Peyer's patch (tissue), 4 donors: ENCODE results near the gene VWA1. TPM values are rescaled to one million over a fixed set of nuclear protein-coding genes. Genes with fewer than 3 reads are reported as not detected.
"Not testable (repeated sequence)": the region's sequence is repeated elsewhere in the genome, so short reads cannot be mapped to it uniquely, and the experiment has no call there.

ENCODE experiments used
- DNase-seq, 3 donors: peaks; one replicate each; pipeline ENCODE4 v3.0.0-alpha.2; 2017 to 2019
- H3K27ac ChIP-seq, 4 donors: fragments of 200-600 bp; sonication (generic); one replicate each; pipeline ENCODE4 v1.5.1; 2016 to 2019
- H3K27me3 ChIP-seq, 2 donors: fragments of 200-600 bp; sonication (generic); one replicate each; pipeline ENCODE4 v1.5.1; 2019
- H3K36me3 ChIP-seq, 3 donors: fragments of 200-600 bp; sonication (generic); one replicate each; pipeline ENCODE4 v1.5.1; 2016 to 2019
- H3K4me1 ChIP-seq, 4 donors: fragments of 200-600 bp; sonication (generic); one replicate each; pipeline ENCODE4 v1.5.1; 2016 to 2019
- H3K4me3 ChIP-seq, 4 donors: fragments of 200-600 bp; sonication (generic); 1 replicate in 3 of 4; 2 replicates in 1 of 4; pipeline ENCODE4 v1.5.1; 2016 to 2019; ENCODE audit warnings: mild to moderate bottlenecking in 1 of 4
- H3K9me3 ChIP-seq, 4 donors: fragments of 200-600 bp; sonication (generic); one replicate each; pipeline ENCODE4 v1.5.1; 2016 to 2019; ENCODE audit warnings: mild to moderate bottlenecking in 1 of 4
- CTCF ChIP-seq, 6 experiments: fragments of 450-650 bp in 4 of 6; fragments of 200-600 bp in 2 of 6; sonication (generic) in 1 of 6; IDR thresholded peaks; one replicate each; pipeline ENCODE4 v1.5.1; 2017 to 2019; ENCODE audit warnings: antibody characterized with exemption in 6 of 6, mild to moderate bottlenecking in 3 of 6, moderate library complexity in 1 of 6
- POLR2A ChIP-seq, 2 donors: fragments of 450-650 bp; IDR thresholded peaks; one replicate each; pipeline ENCODE4 v1.5.1; 2017; ENCODE audit warnings: antibody characterized with exemption in 2 of 2, mild to moderate bottlenecking in 2 of 2, moderate library complexity in 2 of 2
- total RNA-seq, 4 donors: library from RNA; depleted of rRNA; stranded (reverse); fragments of >200 nt; gene quantifications; one replicate each; pipeline ENCODE4 v1.1.0, GENCODE V29; 2016

VWA1 gene
- total RNA-seq, 4 donors from 2014 or later, result 3.2 to 14.0 (median 6.7) TPM

GRCh38 chr1:1406101-1406820, 29.2 kb upstream of the VWA1 start:
- H3K27me3 ChIP-seq, result no peaks in the 10 kb centered on the region
- DNase-seq, result no peak
- peaks cover 0 to 40% (median 0%) of the 10 kb centered on the region in 3 donors for H3K36me3 ChIP-seq
- peaks cover 0 to 33% (median 12%) of the 10 kb centered on the region in 4 donors for H3K4me1 ChIP-seq
- H3K4me3 ChIP-seq, result peak overlapping the region; percentile 74 to 100 (median 88)
- no peaks in the 10 kb centered on the region for H3K9me3 ChIP-seq
- TF ChIP-seq CTCF (IDR thresholded peaks at IDR 0.05) (no peak), POLR2A (IDR thresholded peaks at IDR 0.05) (no peak)
- peak overlapping the region; percentile 88 to 95 (median 91) for H3K27ac ChIP-seq

GRCh38 chr1:1406821-1407635, 28.5 kb upstream of the VWA1 start, which contains the start of gene MRPL20:
Gene MRPL20, minus strand, starts transcription at chr1:1407293. Its CDS starts 76 bp downstream, at chr1:1407217.
- Histone ChIP-seq H3K9me3 (no peaks in the 10 kb centered on the region), H3K4me3 (peak within 1 kb of the TSS; percentile 74 to 100 (median 88)), H3K27me3 (no peaks in the 10 kb centered on the region), H3K27ac (peak within 1 kb of the TSS; percentile 88 to 95 (median 91)), H3K36me3 (peaks cover 0 to 34% (median 0%) of the 10 kb centered on the region in 3 donors), H3K4me1 (peaks cover 0 to 27% (median 12%) of the 10 kb centered on the region in 4 donors)
- TF ChIP-seq POLR2A (IDR thresholded peaks at IDR 0.05) (peak; percentile 69 to 72), CTCF (IDR thresholded peaks at IDR 0.05) (peak in 1 of 6 experiments; percentile 3)
- peak; percentile 95 to 98 (median 97) for DNase-seq

DNA sequence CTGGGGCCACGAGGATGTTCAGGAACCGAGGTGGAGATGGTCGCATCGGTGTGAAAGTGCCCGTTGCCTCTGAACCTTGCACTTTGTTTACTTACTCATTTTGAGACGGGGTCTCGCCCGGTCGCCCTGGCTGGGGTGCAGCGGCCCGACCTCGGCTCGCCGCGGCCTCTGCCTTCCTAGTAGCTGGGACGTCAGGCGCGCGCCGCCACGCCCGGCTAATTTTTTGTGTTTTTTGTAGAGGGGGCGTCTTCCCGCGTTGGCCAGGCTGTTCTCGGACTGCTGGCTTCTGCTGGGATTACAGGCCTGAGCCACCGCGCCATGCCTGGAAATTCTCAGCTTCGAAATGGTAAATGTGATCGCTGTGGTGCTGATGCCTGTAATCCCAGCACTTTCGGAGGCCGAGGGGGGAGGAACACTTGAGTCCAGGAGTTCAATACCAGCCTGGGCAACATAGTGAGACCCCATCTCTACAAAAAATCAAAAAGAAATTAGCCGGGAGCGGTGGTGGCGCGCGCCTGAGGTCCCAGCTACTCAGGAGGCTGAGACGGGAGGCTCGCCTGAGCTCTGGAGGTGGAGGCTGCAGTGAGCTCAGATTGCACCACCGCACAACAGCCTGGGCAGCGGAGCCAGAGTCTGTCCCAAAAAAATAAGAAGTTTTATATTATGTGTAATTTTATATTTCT, 27.7 kb upstream of the VWA1 start:
- peak in 2 of 3 donors; percentile 28 to 55 for DNase-seq
- TF ChIP-seq CTCF (IDR thresholded peaks at IDR 0.05) (peak in 3 of 6 experiments; percentile 22 to 32 (median 30)), POLR2A (IDR thresholded peaks at IDR 0.05) (no peak)
- H3K27ac ChIP-seq, result peak overlapping the region; percentile 88 to 95 (median 91)
- peaks cover 0 to 27% (median 12%) of the 10 kb centered on the region in 4 donors for H3K4me1 ChIP-seq
- peaks cover 0 to 28% (median 0%) of the 10 kb centered on the region in 3 donors for H3K36me3 ChIP-seq
- peak overlapping the region; percentile 74 to 100 (median 88) for H3K4me3 ChIP-seq
- H3K9me3 ChIP-seq, result no peaks in the 10 kb centered on the region
- H3K27me3 ChIP-seq, result no peaks in the 10 kb centered on the region

- not testable (repeated sequence) for H3K36me3 ChIP-seq, DNase-seq, H3K27me3 ChIP-seq, H3K27ac ChIP-seq, H3K9me3 ChIP-seq, H3K4me3 ChIP-seq
- H3K4me1 ChIP-seq, result peaks cover 0 to 26% (median 12%) of the 10 kb centered on the region in 4 donors
Observed at GRCh38 chr1:1410238-1410637, 25.3 kb upstream of the VWA1 start.

DNA sequence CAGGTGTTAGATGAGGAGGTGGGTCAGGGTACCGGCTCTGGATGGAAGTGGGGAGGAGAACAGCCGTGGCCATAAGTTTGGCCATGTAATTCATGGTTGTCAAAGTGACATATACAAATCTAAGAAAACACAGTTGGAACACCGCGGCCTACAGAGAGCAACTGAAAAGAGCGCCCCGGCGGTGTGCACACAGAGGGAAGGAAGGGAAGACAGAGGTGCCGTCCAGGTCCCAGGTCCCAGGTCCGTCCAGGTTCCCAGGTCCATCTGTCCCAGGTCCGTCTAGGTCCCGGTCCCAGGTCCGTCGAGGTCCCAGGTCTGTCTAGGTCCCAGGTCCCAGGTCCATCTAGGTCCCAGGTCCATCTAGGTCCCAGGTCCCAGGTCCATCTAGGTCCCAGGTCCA, 23.9 kb upstream of the VWA1 start:
- no peak for TF ChIP-seq CTCF (IDR thresholded peaks at IDR 0.05)
- TF ChIP-seq POLR2A (IDR thresholded peaks at IDR 0.05), result no peak
- H3K27ac ChIP-seq, result no peak overlapping the region
- no peaks in the 10 kb centered on the region for H3K9me3 ChIP-seq
- no peaks in the 10 kb centered on the region for H3K36me3 ChIP-seq
- no peak for DNase-seq
- H3K4me3 ChIP-seq, result no peak overlapping the region
- H3K4me1 ChIP-seq, result peaks cover 0 to 13% (median 4%) of the 10 kb centered on the region in 4 donors
- no peaks in the 10 kb centered on the region for H3K27me3 ChIP-seq

GRCh38 chr1:1412311-1412902, 23.1 kb upstream of the VWA1 start:
- H3K4me1 ChIP-seq, result peaks cover 0 to 13% (median 4%) of the 10 kb centered on the region in 4 donors
- not testable (repeated sequence) for DNase-seq, H3K9me3 ChIP-seq, H3K27me3 ChIP-seq, H3K36me3 ChIP-seq, H3K4me3 ChIP-seq, H3K27ac ChIP-seq
